ENCODE results near the gene FREM2. TPM values are rescaled to one million over a fixed set of nuclear protein-coding genes. Genes with fewer than 3 reads are reported as not detected.

The FREM2 gene
- total RNA-seq, 4 donors from 2014 or later, result 0.13 to 4.1 (median 0.19) TPM; not detected in 1

- H3K36me3 ChIP-seq, result no peaks in the 10 kb centered on the region
- H3K4me3 ChIP-seq, result no peak overlapping the region
- no peak overlapping the region for H3K27ac ChIP-seq
- no peaks in the 10 kb centered on the region for H3K4me1 ChIP-seq
- H3K9me3 ChIP-seq, result no peaks in the 10 kb centered on the region
- no peak for TF ChIP-seq POLR2A (IDR thresholded peaks at IDR 0.05)
- no peak for TF ChIP-seq CTCF (IDR thresholded peaks at IDR 0.05)
- no peak for DNase-seq
- H3K27me3 ChIP-seq, result no peaks in the 10 kb centered on the region
Measured at GRCh38 chr13:38856065-38856464, 169.2 kb downstream of the FREM2 start.

- no peaks in the 10 kb centered on the region for H3K36me3 ChIP-seq
- DNase-seq, result no peak
- H3K9me3 ChIP-seq, result no peaks in the 10 kb centered on the region
- no peaks in the 10 kb centered on the region for H3K4me1 ChIP-seq
- H3K4me3 ChIP-seq, result no peak overlapping the region
- no peak overlapping the region for H3K27ac ChIP-seq
- TF ChIP-seq CTCF (IDR thresholded peaks at IDR 0.05), result no peak
- TF ChIP-seq POLR2A (IDR thresholded peaks at IDR 0.05), result no peak
- no peaks in the 10 kb centered on the region for H3K27me3 ChIP-seq
Measured at GRCh38 chr13:38862443-38862842, 175.6 kb downstream of the FREM2 start.

GRCh38 chr13:38863536-38863935 lies 176.7 kb downstream of the FREM2 start:
- Histone ChIP-seq H3K4me1 (no peaks in the 10 kb centered on the region), H3K27me3 (no peaks in the 10 kb centered on the region), H3K36me3 (no peaks in the 10 kb centered on the region), H3K27ac (no peak overlapping the region), H3K4me3 (no peak overlapping the region), H3K9me3 (no peaks in the 10 kb centered on the region)
- TF ChIP-seq POLR2A (IDR thresholded peaks at IDR 0.05) (no peak), CTCF (IDR thresholded peaks at IDR 0.05) (no peak)
- no peak for DNase-seq

- no peak overlapping the region for H3K4me3 ChIP-seq
- no peaks in the 10 kb centered on the region for H3K36me3 ChIP-seq
- no peaks in the 10 kb centered on the region for H3K4me1 ChIP-seq
- no peak overlapping the region for H3K27ac ChIP-seq
- no peaks in the 10 kb centered on the region for H3K27me3 ChIP-seq
- TF ChIP-seq CTCF (IDR thresholded peaks at IDR 0.05), result peak in 3 of 6 experiments; percentile 30 to 54 (median 35)
- no peak for TF ChIP-seq POLR2A (IDR thresholded peaks at IDR 0.05)
- DNase-seq, result no peak
- no peaks in the 10 kb centered on the region for H3K9me3 ChIP-seq
Measured at GRCh38 chr13:38866649-38867048, 179.8 kb downstream of the FREM2 start.

GRCh38 chr13:38868399-38868798 lies 181.5 kb downstream of the FREM2 start:
- no peaks in the 10 kb centered on the region for H3K9me3 ChIP-seq
- no peak overlapping the region for H3K27ac ChIP-seq
- DNase-seq, result no peak
- TF ChIP-seq POLR2A (IDR thresholded peaks at IDR 0.05) (no peak), CTCF (IDR thresholded peaks at IDR 0.05) (no peak)
- H3K36me3 ChIP-seq, result no peaks in the 10 kb centered on the region
- no peak overlapping the region for H3K4me3 ChIP-seq
- H3K27me3 ChIP-seq, result no peaks in the 10 kb centered on the region
- H3K4me1 ChIP-seq, result no peaks in the 10 kb centered on the region

GRCh38 chr13:38868870-38869269 lies 182.0 kb downstream of the FREM2 start:
- Histone ChIP-seq H3K4me1 (no peaks in the 10 kb centered on the region), H3K27ac (no peak overlapping the region)

More at GRCh38 chr13:38868870-38869269, 182.0 kb downstream of the FREM2 start:
- no peaks in the 10 kb centered on the region for H3K9me3 ChIP-seq
- TF ChIP-seq CTCF (IDR thresholded peaks at IDR 0.05) (no peak), POLR2A (IDR thresholded peaks at IDR 0.05) (no peak)
- no peaks in the 10 kb centered on the region for H3K36me3 ChIP-seq
- H3K27me3 ChIP-seq, result no peaks in the 10 kb centered on the region
- no peak overlapping the region for H3K4me3 ChIP-seq
- DNase-seq, result no peak
